HepG2 (cell line): ENCODE data around the gene ORC2. TPM values are rescaled to one million over a fixed set of nuclear protein-coding genes. Genes with fewer than 3 reads are reported as not detected.

Source experiments
- AGO2 ChIP-seq: fragments of 200-400 bp; formaldehyde crosslinking; optimal IDR thresholded peaks from 2 replicates; pipeline ENCODE3; 2017; ENCODE audit warnings: mild to moderate bottlenecking, low read depth, low read length, moderate library complexity
- AKAP8 ChIP-seq: sonication (generic); formaldehyde crosslinking; IDR thresholded peaks from 2 replicates; pipeline ENCODE4 v1.5.1; 2020; ENCODE audit warnings: mild to moderate bottlenecking, missing genetic modification reagents
- BRCA1 ChIP-seq: sonication (generic); formaldehyde crosslinking; IDR thresholded peaks from 2 replicates; pipeline ENCODE4 v1.4.0; 2020; ENCODE audit warnings: missing genetic modification reagents
- CHD2 ChIP-seq: IDR thresholded peaks from 2 replicates; pipeline ENCODE4 v1.6.1; 2011; ENCODE audit warnings: low read depth, low read length, improper control_type of control experiment
- ESRRA ChIP-seq: sonication (generic); formaldehyde crosslinking; IDR thresholded peaks from 2 replicates; pipeline ENCODE4 v1.5.1; 2020; ENCODE audit warnings: mild to moderate bottlenecking, low read depth, missing genetic modification reagents
- FOXA3 ChIP-seq: IDR thresholded peaks from 2 replicates; pipeline ENCODE4 v1.6.1; 2016; ENCODE audit warnings: missing genetic modification reagents, missing compliant biosample characterization
- HOXA3 ChIP-seq: sonication (generic); formaldehyde crosslinking; IDR thresholded peaks from 2 replicates; pipeline ENCODE4 v1.5.0; 2020; ENCODE audit warnings: missing genetic modification reagents
- KIAA2018 ChIP-seq: sonication (generic); formaldehyde crosslinking; IDR thresholded peaks from 2 replicates; pipeline ENCODE4 v1.5.0; 2020; ENCODE audit warnings: mild to moderate bottlenecking, missing genetic modification reagents, borderline replicate concordance
- MTA3 ChIP-seq: sonication (generic); formaldehyde crosslinking; IDR thresholded peaks from 2 replicates; pipeline ENCODE4 v1.4.0; 2020; ENCODE audit warnings: missing genetic modification reagents
- NCOA1 ChIP-seq: sonication (generic); formaldehyde crosslinking; IDR thresholded peaks from 2 replicates; pipeline ENCODE4 v1.9.0; 2021; ENCODE audit warnings: missing genetic modification reagents
- NFATC3 ChIP-seq: sonication (generic); formaldehyde crosslinking; IDR thresholded peaks from 2 replicates; pipeline ENCODE4 v1.5.1; 2020; ENCODE audit warnings: mild to moderate bottlenecking, missing genetic modification reagents
- PAWR ChIP-seq: sonication (generic); formaldehyde crosslinking; IDR thresholded peaks from 2 replicates; pipeline ENCODE4 v1.4.0; 2020; ENCODE audit warnings: missing genetic modification reagents, mild to moderate bottlenecking, borderline replicate concordance
- PBX2 ChIP-seq: IDR thresholded peaks from 2 replicates; pipeline ENCODE4 v1.6.1; 2016; ENCODE audit warnings: control low read depth
- PCBP1 ChIP-seq: fragments of 200-400 bp; formaldehyde crosslinking; IDR thresholded peaks from 2 replicates; pipeline ENCODE4 v1.6.1; 2017; ENCODE audit warnings: mild to moderate bottlenecking, low read depth, low read length, borderline replicate concordance
- TARDBP ChIP-seq: sonication (generic); formaldehyde crosslinking; IDR thresholded peaks from 2 replicates; pipeline ENCODE4 v1.8.0; 2022; ENCODE audit warnings: mild to moderate bottlenecking, missing genetic modification reagents
- ZFAT ChIP-seq: sonication (generic); formaldehyde crosslinking; conservative IDR thresholded peaks from 2 replicates; pipeline ENCODE4 v1.8.1; 2023; ENCODE audit warnings: missing genetic modification reagents, inconsistent platforms
- ZMYM2 ChIP-seq: sonication (generic); formaldehyde crosslinking; IDR thresholded peaks from 2 replicates; pipeline ENCODE4 v1.8.0; 2022; ENCODE audit warnings: mild to moderate bottlenecking, missing genetic modification reagents
- ZNF350 ChIP-seq: sonication (generic); formaldehyde crosslinking; IDR thresholded peaks from 2 replicates; pipeline ENCODE4 v1.4.0; 2020; ENCODE audit warnings: mild to moderate bottlenecking, low read depth, missing genetic modification reagents, borderline replicate concordance
- ZNF619 ChIP-seq: sonication (generic); formaldehyde crosslinking; IDR thresholded peaks from 2 replicates; pipeline ENCODE4 v1.4.0; 2020; ENCODE audit warnings: mild to moderate bottlenecking, missing genetic modification reagents
- ZNF879 ChIP-seq: sonication (generic); formaldehyde crosslinking; IDR thresholded peaks from 2 replicates; pipeline ENCODE4 v1.8.1; 2023; ENCODE audit warnings: missing genetic modification reagents
- polyA plus RNA-seq, 8 experiments: library from polyadenylated mRNA; depleted of rRNA in 3 of 8; stranded (reverse) in 7 of 8; unstranded in 1 of 8; fragments of >200 nt; fragmentation: Illumina TruSeq in 4 of 8; extraction: Trizol in 4 of 8; gene quantifications; 2 replicates each; pipeline versions ENCODE4 v1.2.1 to v1.2.3, GENCODE V29; 2011 to 2016; ENCODE audit warnings: low read depth in 4 of 8, missing spikeins in 1 of 8, mixed read lengths in 1 of 8; ENCODE audit not compliant: insufficient read depth in 1 of 8
- total RNA-seq, 5 experiments: library from RNA; depleted of rRNA; stranded (reverse); fragments of >200 nt; fragmentation: Illumina TruSeq; extraction: Trizol; gene quantifications; 2 replicates each; pipeline ENCODE4 v1.2.3, GENCODE V29; 2016; ENCODE audit warnings: low read depth in 1 of 5
- TF ChIP-seq, protein P1 (sequence below): sonication (generic); formaldehyde crosslinking; IDR thresholded peaks from 2 replicates; pipeline ENCODE4 v1.8.1; 2023; ENCODE audit warnings: mild to moderate bottlenecking, missing genetic modification reagents

The ORC2 gene
- total and polyA plus RNA-seq, 2 of the 13 experiments (the other 11 are each of a cell fraction or from before 2014, with no cell fraction given), result 19.3 to 73.5 TPM

DNA sequence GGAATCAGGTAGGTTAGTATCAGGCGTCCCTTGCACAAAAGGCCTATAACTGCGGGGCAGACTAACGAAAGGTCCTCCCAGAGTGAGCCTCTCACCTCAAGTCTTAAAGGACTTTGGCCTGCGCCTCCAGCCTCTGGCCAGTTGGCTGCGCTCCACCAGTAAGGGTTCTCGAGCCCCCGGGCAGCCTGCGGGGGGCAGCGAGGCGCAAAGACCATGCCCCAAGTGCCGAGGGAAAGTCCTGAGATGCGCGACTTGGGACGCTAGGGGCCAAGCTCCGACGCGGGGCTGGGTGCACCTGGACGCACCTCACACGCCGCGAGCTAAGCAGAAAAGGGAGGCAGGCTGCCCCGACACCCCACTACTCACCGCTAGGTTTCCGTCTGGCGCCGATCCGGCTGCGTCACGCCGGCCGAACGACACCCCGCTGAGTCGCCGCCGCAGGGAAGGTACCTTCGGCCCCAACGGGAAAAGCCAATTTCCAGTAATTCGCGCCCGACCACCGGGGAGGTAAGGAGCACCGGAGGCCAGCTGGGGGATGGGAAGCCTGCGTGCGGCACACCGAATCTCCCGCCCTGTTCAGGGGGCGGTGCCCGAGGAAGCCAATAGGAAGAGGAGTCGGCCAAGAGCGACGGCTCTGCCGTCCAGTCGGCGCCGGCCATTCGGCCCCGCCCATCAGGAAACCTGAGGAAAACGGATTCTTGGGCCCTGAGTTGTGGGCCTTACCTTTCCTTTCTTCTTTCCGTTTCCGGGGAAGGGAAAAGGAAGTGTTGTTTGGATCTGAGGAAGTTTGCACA is at the start of gene ORC2 (continued):
- TF ChIP-seq AGO2, result peak; percentile 96
- peak; percentile 100 for TF ChIP-seq PBX2 (CRISPR knock-in tag)
- peak; percentile 16; the same call in 1 of the 2 replicates for TF ChIP-seq ZNF879
- TF ChIP-seq KIAA2018 (CRISPR knock-in tag), result peak; percentile 53; the same call in 1 of the 2 replicates
- TF ChIP-seq AKAP8 (CRISPR knock-in tag), result peak; percentile 87
- TF ChIP-seq ZNF350 (CRISPR knock-in tag), result peak; percentile 97
- peak; percentile 78; the same call in 1 of the 2 replicates for TF ChIP-seq BRCA1 (CRISPR knock-in tag)
- TF ChIP-seq MTA3, result 0 out of 2 replicates have a peak, but pooled peaks have one; percentile 12
- peak; percentile 83; the same call in 1 of the 2 replicates for TF ChIP-seq ESRRA (CRISPR knock-in tag)
- peak; percentile 96 for TF ChIP-seq PCBP1
- peak; percentile 79 for TF ChIP-seq HOXA3 (CRISPR knock-in tag)
- peak; percentile 94 for TF ChIP-seq TARDBP (CRISPR knock-in tag)
- no peak; the same call in 1 of the 2 replicates for TF ChIP-seq NCOA1 (CRISPR knock-in tag)
- TF ChIP-seq CHD2, result peak; percentile 87
- TF ChIP-seq, protein P1, sequence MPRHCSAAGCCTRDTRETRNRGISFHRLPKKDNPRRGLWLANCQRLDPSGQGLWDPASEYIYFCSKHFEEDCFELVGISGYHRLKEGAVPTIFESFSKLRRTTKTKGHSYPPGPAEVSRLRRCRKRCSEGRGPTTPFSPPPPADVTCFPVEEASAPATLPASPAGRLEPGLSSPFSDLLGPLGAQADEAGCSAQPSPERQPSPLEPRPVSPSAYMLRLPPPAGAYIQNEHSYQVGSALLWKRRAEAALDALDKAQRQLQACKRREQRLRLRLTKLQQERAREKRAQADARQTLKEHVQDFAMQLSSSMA, result no peak
- no peak for TF ChIP-seq PAWR
- TF ChIP-seq FOXA3 (CRISPR knock-in tag), result peak; percentile 57; the same call in 1 of the 2 replicates
- peak; percentile 93 for TF ChIP-seq NFATC3 (CRISPR knock-in tag)
- TF ChIP-seq ZMYM2 (CRISPR knock-in tag), result peak; percentile 98
- peak; percentile 90; the same call in 1 of the 2 replicates for TF ChIP-seq ZNF619
- peak; percentile 11; the same call in 1 of the 2 replicates for TF ChIP-seq ZFAT (CRISPR knock-in tag)
